Hematopoietic multipotent progenitor cell treated with erythropoietin and hydrocortisone succinate and interleukin-3 and kit ligand, for 15 days (in vitro differentiated cells): ENCODE results near the gene PTPN2.
"Not testable (repeated sequence)": the region's sequence is repeated elsewhere in the genome, so short reads cannot be mapped to it uniquely, and the experiment has no call there.

Experiments used
- DNase-seq: peaks from one replicate; pipeline ENCODE4 v3.0.0-alpha.2; 2015; ENCODE audit warnings: low spot score

Gene PTPN2

GRCh38 chr18:12891561-12891960 lies 7.5 kb upstream of the PTPN2 start:
- DNase-seq = no peak

DNA sequence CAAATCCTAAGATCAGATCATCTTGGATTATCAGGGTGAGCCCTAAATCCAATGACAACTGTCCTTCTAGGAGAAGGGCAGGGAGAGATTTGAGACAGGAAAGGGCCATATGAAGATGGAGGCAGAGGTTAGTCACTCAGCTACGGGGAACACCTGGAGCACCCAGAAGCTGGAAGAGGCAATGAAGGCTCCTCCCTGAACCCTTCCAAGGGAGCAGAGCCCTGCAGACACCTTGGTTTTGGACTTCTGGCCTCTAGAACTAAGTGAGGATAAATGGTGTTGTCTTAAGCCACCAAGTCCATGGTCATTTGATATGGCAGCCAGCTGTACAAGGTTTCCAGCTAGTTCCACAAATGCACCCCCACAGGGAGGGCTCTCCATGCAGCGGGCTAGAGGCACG lies 6.9 kb upstream of the PTPN2 start:
- DNase-seq = no peak

- no peak for DNase-seq
Measured at GRCh38 chr18:12886498-12887126, 2.6 kb upstream of the PTPN2 start.

- no peak for DNase-seq
Measured at GRCh38 chr18:12885500-12885899, 1.5 kb upstream of the PTPN2 start.

GRCh38 chr18:12884406-12885323 lies 628 bp upstream of the PTPN2 start:
- DNase-seq = no peak

DNA sequence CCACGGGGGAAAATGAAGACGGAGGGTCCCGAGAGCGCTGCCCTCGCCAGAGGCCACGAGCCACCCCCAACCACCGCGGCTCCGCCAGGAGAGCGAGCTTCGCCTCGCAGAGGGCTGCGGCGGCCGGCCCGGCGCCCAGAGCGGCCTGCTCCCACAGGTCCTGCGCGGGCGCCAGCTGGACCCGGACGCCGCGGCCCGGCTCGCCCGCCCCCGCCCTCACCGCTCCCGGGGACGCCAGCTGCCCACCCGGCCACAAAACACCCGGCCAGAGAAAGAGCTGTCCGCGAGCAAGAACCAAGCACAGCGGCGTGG lies 709 bp downstream of the PTPN2 start:
- DNase-seq = no peak

DNA sequence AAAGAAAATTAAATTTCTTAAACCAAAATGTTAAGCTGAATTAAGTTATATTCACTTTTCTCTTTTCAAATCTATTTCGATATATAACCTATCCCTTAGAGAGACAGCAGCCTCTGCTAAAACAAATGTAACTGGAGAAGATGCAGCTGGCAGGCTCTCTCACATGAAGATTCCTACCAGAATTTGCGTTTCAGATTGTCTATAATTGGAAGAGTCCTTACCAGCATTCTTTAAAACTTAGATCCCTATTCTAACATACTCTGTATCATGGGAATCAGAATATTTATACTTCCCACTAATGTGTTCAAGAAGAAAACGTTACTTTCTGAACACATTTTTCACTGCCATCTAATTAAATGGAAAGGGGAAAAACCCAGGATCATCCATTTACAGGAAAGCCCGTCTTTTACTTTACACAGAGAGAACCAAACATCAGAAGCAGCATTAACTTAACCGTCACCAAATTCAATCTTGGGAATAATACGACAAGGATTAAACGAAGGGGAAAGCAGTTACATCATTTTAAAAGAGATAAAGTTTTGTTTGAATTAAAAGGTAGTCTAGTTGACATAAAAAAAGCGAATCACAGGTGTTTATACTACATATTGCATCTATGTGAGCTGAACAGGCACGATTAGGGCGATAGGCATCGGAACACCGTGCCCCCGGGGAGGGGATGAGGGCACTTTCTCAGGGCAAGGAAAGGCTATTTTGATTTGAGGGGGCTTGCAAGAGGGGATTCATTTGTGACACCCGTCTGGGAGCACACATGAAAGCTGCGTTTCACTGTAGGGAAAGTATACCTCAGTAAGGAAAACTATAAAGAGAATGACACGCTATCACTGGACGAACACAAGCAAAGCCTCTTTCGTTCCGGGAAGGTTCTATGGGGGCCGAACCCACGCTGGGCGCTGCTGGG lies 1.3 kb downstream of the PTPN2 start:
- DNase-seq = no peak

DNA sequence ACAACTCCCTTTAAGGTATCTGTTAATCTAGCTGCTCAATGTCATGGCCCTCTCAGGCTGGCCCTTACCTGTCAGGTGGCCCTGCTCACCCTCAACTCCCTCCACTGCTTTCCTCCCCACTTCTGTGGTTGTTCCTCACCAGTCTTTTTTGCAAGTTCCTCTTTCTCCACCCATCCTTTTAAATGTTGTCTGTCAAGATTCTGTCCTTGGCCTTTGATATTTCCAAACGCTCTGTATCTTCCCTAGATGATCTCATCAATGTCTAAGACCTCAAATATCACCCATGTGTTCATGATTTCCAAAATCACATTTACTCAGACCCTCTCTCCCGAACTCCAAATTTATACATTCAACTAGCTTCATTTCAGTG lies 3.5 kb downstream of the PTPN2 start:
- no peak for DNase-seq

DNA sequence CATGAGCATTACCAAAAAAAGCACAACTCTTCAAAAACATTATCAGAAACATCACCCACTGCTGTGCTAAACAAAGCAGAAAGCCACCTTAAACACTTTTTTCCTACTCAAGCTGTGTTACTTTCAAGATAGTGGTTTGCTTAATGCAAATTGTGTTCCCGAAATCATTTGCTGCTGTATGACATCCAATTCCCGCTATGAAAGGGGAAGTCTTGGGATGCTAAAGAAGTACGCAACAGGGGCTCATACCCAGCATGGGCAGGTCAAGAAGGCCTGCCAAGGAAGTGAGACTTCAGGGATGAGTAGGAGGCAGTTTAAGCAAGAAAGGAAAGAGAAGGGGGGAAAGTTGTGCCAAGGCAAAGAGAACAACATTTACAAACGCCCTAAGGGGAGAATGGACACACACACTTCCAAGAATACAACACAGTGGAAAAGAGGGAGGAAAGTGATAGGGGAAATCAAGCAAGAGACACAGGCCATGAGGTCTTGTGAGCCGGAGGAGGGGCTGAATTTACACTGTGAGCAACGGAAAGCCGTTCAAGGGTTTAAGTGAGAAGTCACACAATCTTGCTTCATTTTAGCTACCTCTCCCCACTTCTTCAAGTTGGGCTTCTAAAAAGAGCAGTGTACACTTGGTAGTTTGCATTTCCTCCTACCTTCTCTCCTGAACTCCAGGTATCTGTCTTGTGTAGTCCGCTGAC lies 4.0 kb downstream of the PTPN2 start:
- no peak for DNase-seq

DNA sequence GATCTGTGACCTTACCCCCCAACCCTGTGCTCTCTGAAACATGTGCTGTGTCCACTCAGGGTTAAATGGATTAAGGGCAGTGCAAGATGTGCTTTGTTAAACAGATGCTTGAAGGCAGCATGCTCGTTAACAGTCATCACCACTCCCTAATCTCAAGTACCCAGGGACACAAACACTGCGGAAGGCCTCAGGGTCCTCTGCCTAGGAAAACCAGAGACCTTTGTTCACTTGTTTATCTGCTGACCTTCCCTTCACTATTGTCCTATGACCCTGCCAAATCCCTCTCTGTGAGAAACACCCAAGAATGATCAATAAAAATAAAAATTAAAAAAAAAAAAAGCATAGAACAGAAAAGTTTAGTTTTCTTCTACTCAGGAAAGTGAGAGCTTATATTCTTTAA lies 9.0 kb downstream of the PTPN2 start:
- not testable (repeated sequence) for DNase-seq

DNA sequence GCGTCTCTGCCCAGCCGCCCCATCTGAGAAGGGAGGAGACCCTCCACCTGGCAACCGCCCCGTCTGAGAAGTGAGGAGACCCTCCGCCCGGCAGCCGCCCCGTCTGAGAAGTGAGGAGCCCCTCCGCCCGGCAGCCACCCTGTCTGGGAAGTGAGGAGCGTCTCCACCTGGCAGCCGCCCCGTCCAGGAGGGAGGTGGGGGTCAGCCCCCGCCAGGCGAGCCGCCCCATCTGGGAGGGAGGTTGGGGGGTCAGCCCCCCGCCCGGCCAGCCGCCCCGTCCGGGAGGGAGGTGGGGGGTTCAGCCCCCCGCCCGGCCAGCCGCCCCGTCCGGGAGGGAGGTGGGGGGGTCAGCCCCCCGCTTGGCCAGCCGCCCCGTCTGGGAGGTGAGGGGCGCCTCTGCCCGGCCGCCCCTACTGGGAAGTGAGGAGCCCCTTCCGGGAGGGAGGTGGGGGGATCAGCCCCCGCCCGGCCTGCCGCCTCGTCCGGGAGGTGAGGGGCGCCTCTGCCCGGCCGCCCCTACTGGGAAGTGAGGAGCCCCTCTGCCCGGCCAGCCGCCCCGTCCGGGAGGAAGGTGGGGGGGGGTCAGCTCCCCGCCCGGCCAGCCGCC lies 10.0 kb downstream of the PTPN2 start:
- not testable (repeated sequence) for DNase-seq

DNA sequence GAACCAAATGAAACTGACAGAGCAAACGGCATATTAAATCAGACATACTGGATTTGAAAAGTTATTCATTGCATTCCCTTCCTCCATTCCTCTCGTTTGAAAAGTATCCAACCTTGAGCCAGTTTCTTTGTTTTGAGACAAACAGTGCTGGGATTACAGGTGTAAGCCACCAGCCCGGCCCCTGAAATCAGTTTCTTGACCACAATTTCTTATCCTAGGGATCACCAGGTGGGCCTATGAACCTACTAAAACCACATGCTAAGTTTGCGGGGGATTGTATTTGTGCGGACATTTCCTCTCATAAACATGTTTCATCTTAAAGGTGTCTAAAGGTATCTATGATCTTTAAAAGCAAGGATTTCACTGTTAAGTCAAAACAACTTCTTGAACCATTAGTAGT lies 11.6 kb downstream of the PTPN2 start:
- no peak for DNase-seq

DNA sequence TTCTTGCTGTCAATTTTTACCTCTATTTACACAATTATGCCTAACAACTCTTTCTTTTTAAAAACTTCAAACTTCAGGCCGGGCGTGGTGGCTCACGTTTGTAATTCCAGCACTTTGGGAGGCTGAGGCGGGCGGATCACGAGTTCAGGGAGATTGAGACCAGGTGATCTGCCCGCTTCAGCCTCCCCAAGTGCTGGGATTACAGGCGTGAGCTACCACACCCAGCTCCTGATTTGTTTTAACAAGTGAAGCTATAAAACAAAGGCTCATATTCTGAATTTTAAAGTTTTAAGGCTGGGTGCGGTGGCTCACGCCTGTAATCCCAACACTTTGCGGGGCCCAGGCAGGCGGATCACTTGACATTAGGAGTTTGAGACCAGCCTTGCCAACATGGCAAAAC lies 15.5 kb downstream of the PTPN2 start:
- DNase-seq = no peak

DNA sequence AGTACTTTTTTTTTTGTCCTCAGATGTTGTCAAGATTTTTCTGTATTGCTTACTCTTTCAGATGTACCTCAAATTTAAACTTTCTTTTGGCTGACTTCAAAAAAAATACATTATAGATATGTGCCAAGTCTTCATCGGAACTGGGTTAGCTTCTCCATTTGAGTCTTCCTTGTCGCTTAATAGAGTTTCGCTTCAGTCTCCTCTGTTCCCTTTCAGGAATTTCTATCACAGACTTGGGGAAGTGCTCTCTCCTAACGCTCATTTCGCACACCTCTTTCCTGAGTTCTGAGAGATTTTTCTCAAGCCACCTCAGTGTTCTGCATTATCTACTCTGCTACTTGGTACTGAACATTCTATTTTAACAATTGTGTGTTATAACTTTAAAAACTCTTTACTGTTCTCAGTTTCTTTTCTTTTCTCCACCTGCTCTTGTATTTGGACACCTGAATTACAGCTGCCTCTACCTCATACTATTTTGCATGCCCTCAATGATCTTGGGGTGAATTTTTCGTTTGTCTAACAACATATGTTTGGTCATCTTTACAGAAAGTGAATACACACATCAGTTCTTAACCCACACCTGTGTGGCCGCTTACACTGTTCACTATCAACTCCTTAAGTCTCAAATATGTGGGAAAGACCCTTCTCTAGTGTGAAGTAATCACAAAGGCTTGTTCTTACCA lies 16.5 kb downstream of the PTPN2 start:
- DNase-seq = no peak

- no peak for DNase-seq
Measured at GRCh38 chr18:12863687-12864216, 20.3 kb downstream of the PTPN2 start.

DNA sequence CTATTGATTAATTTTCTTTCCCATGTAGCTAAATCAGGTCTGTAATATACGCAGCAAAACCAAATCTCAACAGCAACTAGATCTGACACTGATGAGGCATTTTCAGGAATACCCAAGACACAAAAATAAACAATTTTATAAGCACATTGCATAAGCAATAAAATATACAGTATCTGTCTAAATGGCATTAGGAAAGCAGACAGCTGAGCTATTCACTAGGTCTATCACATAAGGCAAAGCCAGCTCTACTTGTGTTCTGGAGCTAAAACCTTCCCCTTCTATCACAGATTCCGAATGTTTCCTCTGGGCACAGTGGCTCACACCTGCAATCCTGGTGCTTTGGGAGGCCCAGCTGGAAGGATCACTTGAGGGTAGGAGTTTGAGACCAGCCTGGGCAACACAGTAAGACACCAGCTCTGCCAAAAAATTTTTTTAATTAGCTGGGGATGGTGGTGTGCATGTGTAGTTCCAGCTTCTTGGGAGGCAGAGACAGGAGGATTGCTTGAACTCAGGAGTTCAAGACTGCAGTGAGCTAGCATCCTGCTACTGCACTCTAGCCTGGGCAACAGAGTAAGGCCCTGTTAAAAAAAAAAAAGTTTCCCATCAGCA lies 21.1 kb downstream of the PTPN2 start:
- no peak for DNase-seq

- DNase-seq = no peak
Measured at GRCh38 chr18:12862467-12862866, 21.6 kb downstream of the PTPN2 start.

DNA sequence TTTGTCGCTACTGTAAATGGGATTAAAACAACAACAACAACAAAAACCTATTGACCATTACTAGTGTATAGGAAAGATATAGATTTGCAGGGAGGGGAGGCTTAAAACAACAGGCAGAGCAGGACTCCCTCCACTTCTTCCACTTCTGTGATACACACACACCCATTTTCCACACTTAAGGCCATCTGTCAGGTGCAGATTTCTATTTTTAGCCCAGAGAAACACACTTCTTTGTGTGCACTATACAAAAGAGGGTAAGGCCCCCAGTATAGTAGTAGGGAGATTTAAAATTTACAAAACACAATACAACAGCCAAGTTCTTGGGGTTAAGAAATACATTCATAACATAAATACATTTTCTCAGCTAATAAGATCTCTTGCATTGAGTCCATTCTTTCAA lies 22.4 kb downstream of the PTPN2 start:
- DNase-seq = no peak

DNA sequence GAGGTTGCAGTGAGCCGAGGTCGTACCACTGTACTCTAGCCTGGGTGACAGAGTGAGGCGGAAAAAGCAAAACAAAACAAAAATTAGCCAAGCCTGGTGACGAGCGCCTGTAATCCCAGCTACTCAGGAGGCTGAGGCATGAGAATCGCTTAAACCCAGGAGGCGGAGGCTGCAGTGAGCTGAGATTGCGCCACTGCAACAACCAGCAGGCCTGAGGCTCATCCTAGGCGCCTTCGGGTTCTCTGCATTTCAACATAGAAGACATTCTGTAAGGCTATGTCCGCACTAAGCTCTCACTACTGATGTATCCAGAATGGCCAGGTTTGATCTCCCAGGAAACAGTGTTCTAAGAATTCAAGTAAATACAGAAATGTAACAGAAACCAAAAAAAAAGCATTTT lies 23.5 kb downstream of the PTPN2 start:
- DNase-seq = no peak

DNA sequence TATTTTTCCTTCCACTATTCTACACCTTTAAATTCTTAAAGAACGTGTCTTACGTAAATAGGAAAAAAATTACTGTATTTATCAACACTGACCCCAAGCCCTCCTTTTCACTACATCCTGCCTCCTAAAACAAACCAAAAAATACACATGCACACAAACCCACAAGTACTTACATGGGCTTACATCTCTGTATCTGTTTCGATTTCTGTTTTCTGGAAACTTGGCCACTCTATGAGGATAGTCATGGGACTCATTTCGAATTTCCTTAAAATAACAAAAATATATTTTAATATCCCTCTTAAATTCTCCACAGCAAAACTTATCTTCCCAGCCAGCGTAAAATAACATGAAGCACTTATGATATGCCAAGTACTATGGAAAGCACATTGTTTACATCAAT lies 25.0 kb downstream of the PTPN2 start:
- DNase-seq = no peak
